HCT116 (cell line): Measurements from ENCODE around the gene RALGPS1. TPM values are rescaled to one million over a fixed set of nuclear protein-coding genes. Genes with fewer than 3 reads are reported as not detected.
"Not testable (repeated sequence)": the region's sequence is repeated elsewhere in the genome, so short reads cannot be mapped to it uniquely, and the experiment has no call there.

ENCODE experiments used
- ATAC-seq: fragments of 200-7000 bp; cut with Tn5 transposase; 2 replicates; pipeline ENCODE4 v1.9.1; 2020; ENCODE audit warnings: mild to moderate bottlenecking, moderate library complexity
- BruUV-seq: library from RNA; stranded (reverse); fragments of 400-500 nt; replicated peaks from 2 replicates; lab custom pipeline; 2021; lab: Mats Ljungman, UMichigan
- CTCF ChIA-PET: fragments of 300-600 bp; sonication (Branson Sonifier 250); formaldehyde crosslinking; loops from one replicate; lab custom pipeline; 2021; ENCODE audit warnings: antibody characterized with exemption; lab: Charles Lee
- POLR2A ChIA-PET: fragments of 300-600, 350-600 bp; sonication (Branson Sonifier 250); formaldehyde crosslinking; loops from one replicate; lab custom pipeline; 2021; ENCODE audit warnings: antibody characterized with exemption; lab: Charles Lee
- RAD21 ChIA-PET, 2 experiments: fragments of 300-600 bp; sonication (Branson Sonifier 250); formaldehyde crosslinking; loops; one replicate each; lab custom pipeline; 2023; ENCODE audit warnings: low total read pairs in 2 of 2; ENCODE audit not compliant: uncharacterized antibody in 2 of 2, unreplicated experiment in 2 of 2, low non-redundant PET in 1 of 2; lab: Charles Lee
- DNase-seq: peaks from one replicate; pipeline ENCODE4 v3.0.0-alpha.2; 2010; ENCODE audit warnings: low read depth, low spot score
- H2AFZ ChIP-seq: fragments of 200-600 bp; shearing (Covaris generic), sonication (generic); 2 replicates; pipeline ENCODE4 v1.6.1; 2017; ENCODE audit warnings: low read depth, mixed run types, mixed read lengths, antibody characterized with exemption, low read length; ENCODE audit not compliant: poor library complexity, severe bottlenecking
- H3K27ac ChIP-seq: 2 replicates; pipeline ENCODE4 v1.5.1; 2012; ENCODE audit warnings: low read depth, low read length
- H3K27me3 ChIP-seq: fragments of 200-600 bp; sonication (generic); 2 replicates; pipeline ENCODE4 v1.6.1; 2016; ENCODE audit warnings: mixed run types, low read length, mixed read lengths; ENCODE audit not compliant: insufficient read depth
- H3K36me3 ChIP-seq, 2 experiments: fragments of 200-500 bp in 1 of 2; fragments of 200-600 bp in 1 of 2; sonication (Bioruptor generic) in 1 of 2; sonication (generic) in 1 of 2; 2 replicates each; pipeline versions ENCODE4 v1.5.1 to v1.6.1; 2014 to 2016; ENCODE audit warnings: low read length in 2 of 2, inconsistent platforms in 1 of 2, mixed read lengths in 1 of 2, mixed run types in 1 of 2; ENCODE audit not compliant: insufficient read depth in 2 of 2, control insufficient read depth in 1 of 2
- H3K4me1 ChIP-seq, 2 experiments: fragments of 200-600 bp in 1 of 2; sonication (generic) in 1 of 2; 2 replicates each; pipeline versions ENCODE4 v1.5.1 to v1.6.1; 2012 to 2017; ENCODE audit warnings: low read length in 2 of 2, inconsistent platforms in 1 of 2, mild to moderate bottlenecking in 1 of 2, mixed read lengths in 1 of 2, mixed run types in 1 of 2, moderate library complexity in 1 of 2; ENCODE audit not compliant: insufficient read depth in 2 of 2, control insufficient read depth in 1 of 2
- H3K4me2 ChIP-seq: fragments of 200-600 bp; sonication (generic); 2 replicates; pipeline ENCODE4 v1.6.1; 2017; ENCODE audit warnings: mixed run types, low read length, mixed read lengths
- H3K4me3 ChIP-seq, 2 experiments: fragments of 200-600 bp in 1 of 2; sonication (generic) in 1 of 2; replicated peaks in 1 of 2; 2 replicates each; pipeline ENCODE4 v1.5.1; 2011 to 2016; ENCODE audit warnings: low read length in 2 of 2, control low read depth in 1 of 2, low read depth in 1 of 2, mild to moderate bottlenecking in 1 of 2, mixed read lengths in 1 of 2, mixed run types in 1 of 2
- H3K79me2 ChIP-seq: fragments of 200-600 bp; sonication (generic); 2 replicates; pipeline ENCODE4 v1.6.1; 2017; ENCODE audit warnings: mild to moderate bottlenecking, mixed run types, low read length, moderate library complexity, mixed read lengths; ENCODE audit not compliant: insufficient read depth
- H3K9ac ChIP-seq: fragments of 200-600 bp; sonication (generic); 2 replicates; pipeline ENCODE4 v1.6.1; 2016; ENCODE audit warnings: low read length, mixed read lengths
- H3K9me2 ChIP-seq: fragments of 200-600 bp; sonication (generic), shearing (Covaris generic); 2 replicates; pipeline ENCODE4 v1.6.1; 2017; ENCODE audit warnings: mixed run types, mild to moderate bottlenecking, moderate library complexity; ENCODE audit not compliant: insufficient read depth
- H3K9me3 ChIP-seq, 2 experiments: fragments of 200-500 bp in 1 of 2; fragments of 200-600 bp in 1 of 2; sonication (Bioruptor generic) in 1 of 2; sonication (generic) in 1 of 2; 2 replicates each; pipeline ENCODE4 v1.6.1; 2014 to 2017; ENCODE audit warnings: low read length in 2 of 2, mixed read lengths in 2 of 2, inconsistent platforms in 1 of 2, low read depth in 1 of 2, mild to moderate bottlenecking in 1 of 2, mixed run types in 1 of 2, moderate library complexity in 1 of 2; ENCODE audit not compliant: control insufficient read depth in 1 of 2, insufficient read depth in 1 of 2
- H4K20me1 ChIP-seq: fragments of 200-600 bp; sonication (generic), shearing (Covaris generic); 2 replicates; pipeline ENCODE4 v1.6.1; 2017; ENCODE audit warnings: mixed run types, mild to moderate bottlenecking, moderate library complexity; ENCODE audit not compliant: insufficient read depth
- ATF3 ChIP-seq: IDR thresholded peaks from 2 replicates; pipeline ENCODE4 v1.6.1; 2012
- CBX3 ChIP-seq: IDR thresholded peaks from 2 replicates; pipeline ENCODE4 v1.6.1; 2012; ENCODE audit warnings: low read depth
- FOSL1 ChIP-seq: IDR thresholded peaks from 2 replicates; pipeline ENCODE4 v1.6.1; 2012; ENCODE audit warnings: low read depth
- POLR2A ChIP-seq: IDR thresholded peaks from 2 replicates; pipeline ENCODE4 v1.7.0; 2011; ENCODE audit warnings: borderline replicate concordance; ENCODE audit not compliant: insufficient read depth, insufficient read length; ENCODE audit errors: extremely low read depth
- TCF7L2 ChIP-seq: IDR thresholded peaks from 2 replicates; pipeline ENCODE4 v1.7.0; 2011; ENCODE audit warnings: borderline replicate concordance, inconsistent platforms; ENCODE audit not compliant: insufficient read depth, insufficient read length; ENCODE audit errors: extremely low read depth
- ZNF274 ChIP-seq: fragments of 200-500 bp; sonication (Bioruptor generic); IDR thresholded peaks from 2 replicates; pipeline ENCODE4 v1.6.1; 2014; ENCODE audit warnings: mild to moderate bottlenecking, low read depth, low read length, inconsistent platforms
- intact Hi-C: fragments of 100-400 bp; cut with micrococcal nuclease; formaldehyde crosslinking; loops from 2 replicates; pipeline ENCODE4 v1.10.0; 2022
- total RNA-seq: library from RNA; stranded (reverse); gene quantifications from one replicate; pipeline ENCODE4 v1.2.1, GENCODE V29; 2021; ENCODE audit not compliant: unreplicated experiment

RALGPS1 gene
- total RNA-seq, 1 experiment from 2014 or later: 7.6 TPM

- Histone ChIP-seq H2AFZ (no peak overlapping the region), H4K20me1 (no peaks in the 10 kb centered on the region), H3K27me3 (no peaks in the 10 kb centered on the region; the same call in 1 of the 2 replicates), H3K4me3 (no peak overlapping the region), H3K9me2 (no peaks in the 10 kb centered on the region), H3K9ac (no peak overlapping the region), H3K9me3 (no peaks in the 10 kb centered on the region), H3K36me3 (no peaks in the 10 kb centered on the region), H3K4me2 (no peak overlapping the region), H3K27ac (no peak overlapping the region), H3K79me2 (no peaks in the 10 kb centered on the region), H3K4me1 (peaks cover 0 to 4% of the 10 kb centered on the region in 2 experiments; a peak in 1 of 4 replicates)
- BruUV-seq: no TSS peak
- no peak for DNase-seq
- ChIA-PET CTCF (no interaction called here), RAD21 (no interaction called here), POLR2A (no interaction called here)
- ATAC-seq: no peak
- TF ChIP-seq CBX3 (no peak), FOSL1 (no peak), ATF3 (no peak), TCF7L2 (no peak)
- intact Hi-C loops: no loop called here
These were observed 100.4 kb downstream of the RALGPS1 start for GRCh38 chr9:127014910-127015540.

- POLR2A ChIA-PET: no interaction called here
- H2AFZ ChIP-seq: no peak overlapping the region
- no TSS peak for BruUV-seq
- H3K27ac ChIP-seq: no peak overlapping the region
- H3K9ac ChIP-seq: no peak overlapping the region
- intact Hi-C loops: no loop called here
- no peaks in the 10 kb centered on the region; the same call in 1 of the 2 replicates for H3K27me3 ChIP-seq
- RAD21 ChIA-PET: no interaction called here
- H3K9me3 ChIP-seq: no peaks in the 10 kb centered on the region
- CTCF ChIA-PET: no interaction called here
- no peak for TF ChIP-seq ZNF274
- no peak for TF ChIP-seq POLR2A
- TF ChIP-seq ATF3: no peak
- H3K4me2 ChIP-seq: no peak overlapping the region
- H3K36me3 ChIP-seq: no peaks in the 10 kb centered on the region
- H4K20me1 ChIP-seq: no peaks in the 10 kb centered on the region
- no peaks in the 10 kb centered on the region for H3K9me2 ChIP-seq
- DNase-seq: no peak
- ATAC-seq: no peak
- H3K4me3 ChIP-seq: no peak overlapping the region
- H3K79me2 ChIP-seq: no peaks in the 10 kb centered on the region
- peaks cover 0 to 4% of the 10 kb centered on the region in 2 experiments; a peak in 1 of 4 replicates for H3K4me1 ChIP-seq
These were observed 101.4 kb downstream of the RALGPS1 start for GRCh38 chr9:127015921-127016512.

- H2AFZ ChIP-seq, DNase-seq, H3K79me2 ChIP-seq, H3K27ac ChIP-seq, BruUV-seq, H4K20me1 ChIP-seq, RAD21 ChIA-PET, H3K9ac ChIP-seq, H3K4me1 ChIP-seq, intact Hi-C loops, ATAC-seq, POLR2A ChIA-PET, H3K27me3 ChIP-seq, CTCF ChIA-PET, H3K9me2 ChIP-seq, H3K4me3 ChIP-seq, H3K9me3 ChIP-seq, H3K4me2 ChIP-seq, H3K36me3 ChIP-seq: not testable (repeated sequence)
These were observed 103.4 kb downstream of the RALGPS1 start for GRCh38 chr9:127017979-127018378.
